ENCODE results near the gene FAM83D. TPM values are rescaled to one million over a fixed set of nuclear protein-coding genes. Genes with fewer than 3 reads are reported as not detected.

FAM83D gene
- total and polyA plus RNA-seq, 11 donors: 0.11 to 4.7 (median 0.66) TPM; not detected in 1

GRCh38 chr20:38950254-38950653, 24.0 kb downstream of the FAM83D start:
- peaks cover 0 to 23% (median 0%) of the 10 kb centered on the region in 9 donors for H3K36me3 ChIP-seq
- no peak for DNase-seq
- no peaks in the 10 kb centered on the region for H3K9me3 ChIP-seq
- ATAC-seq: no peak
- H3K27me3 ChIP-seq: no peaks in the 10 kb centered on the region
- no peak for TF ChIP-seq POLR2A (IDR thresholded peaks at IDR 0.05)
- no peak for TF ChIP-seq CTCF (IDR thresholded peaks at IDR 0.05)
- no peaks in the 10 kb centered on the region for H3K4me1 ChIP-seq
- H3K4me3 ChIP-seq: no peak overlapping the region
- H3K27ac ChIP-seq: no peak overlapping the region
- WGBS, 4 donors: 70 to 98% (median 82%) methylated on average over 2 of the region's 2 CpGs
- intact Hi-C loops (cut with DNase I): no loop called here

- no peaks in the 10 kb centered on the region for H3K27me3 ChIP-seq
- TF ChIP-seq CTCF (IDR thresholded peaks at IDR 0.05): no peak
- TF ChIP-seq POLR2A (IDR thresholded peaks at IDR 0.05): no peak
- intact Hi-C loops (cut with DNase I): no loop called here
- no peak overlapping the region for H3K27ac ChIP-seq
- H3K4me1 ChIP-seq: no peaks in the 10 kb centered on the region
- H3K4me3 ChIP-seq: no peak overlapping the region
- ATAC-seq: no peak
- DNase-seq: no peak
- WGBS, 4 donors: 93 to 98% (median 96%) methylated on average over 9 of the region's 9 CpGs
- peaks cover 0 to 23% (median 0%) of the 10 kb centered on the region in 9 donors for H3K36me3 ChIP-seq
- H3K9me3 ChIP-seq: no peaks in the 10 kb centered on the region
Measured at GRCh38 chr20:38951611-38952010, 25.4 kb downstream of the FAM83D start.

GRCh38 chr20:38952153-38952552, 25.9 kb downstream of the FAM83D start:
- WGBS, 4 donors: 96 to 99% (median 96%) methylated on average over 6 of the region's 6 CpGs

GRCh38 chr20:38953630-38954340, 27.6 kb downstream of the FAM83D start:
- Histone ChIP-seq H3K4me1 (no peaks in the 10 kb centered on the region), H3K9me3 (no peaks in the 10 kb centered on the region), H3K27ac (no peak overlapping the region), H3K36me3 (peaks cover 0 to 15% (median 0%) of the 10 kb centered on the region in 9 donors), H3K27me3 (no peaks in the 10 kb centered on the region), H3K4me3 (no peak overlapping the region)
- DNase-seq (no peak), ATAC-seq (no peak)
- intact Hi-C loops (cut with DNase I): no loop called here
- TF ChIP-seq POLR2A (IDR thresholded peaks at IDR 0.05): no peak
- TF ChIP-seq CTCF (IDR thresholded peaks at IDR 0.05): no peak
- 89 to 94% (median 93%) methylated on average over 8 of the region's 8 CpGs for WGBS, 4 donors

More at GRCh38 chr20:38952153-38952552, 25.9 kb downstream of the FAM83D start:
- TF ChIP-seq CTCF (IDR thresholded peaks at IDR 0.05) (no peak), POLR2A (IDR thresholded peaks at IDR 0.05) (no peak)
- Histone ChIP-seq H3K4me1 (no peaks in the 10 kb centered on the region), H3K9me3 (no peaks in the 10 kb centered on the region), H3K27me3 (no peaks in the 10 kb centered on the region), H3K36me3 (peaks cover 0 to 23% (median 0%) of the 10 kb centered on the region in 9 donors), H3K27ac (no peak overlapping the region), H3K4me3 (no peak overlapping the region)
- intact Hi-C loops (cut with DNase I): no loop called here
- DNase-seq: no peak
- ATAC-seq: no peak

All from heart left ventricle (tissue), 16 donors.